ENCODE data around the gene SLIT3. TPM values are rescaled to one million over a fixed set of nuclear protein-coding genes. Genes with fewer than 3 reads are reported as not detected.

Gene SLIT3
- total RNA-seq, 1 experiment from 2014 or later: 0.92 TPM

DNA sequence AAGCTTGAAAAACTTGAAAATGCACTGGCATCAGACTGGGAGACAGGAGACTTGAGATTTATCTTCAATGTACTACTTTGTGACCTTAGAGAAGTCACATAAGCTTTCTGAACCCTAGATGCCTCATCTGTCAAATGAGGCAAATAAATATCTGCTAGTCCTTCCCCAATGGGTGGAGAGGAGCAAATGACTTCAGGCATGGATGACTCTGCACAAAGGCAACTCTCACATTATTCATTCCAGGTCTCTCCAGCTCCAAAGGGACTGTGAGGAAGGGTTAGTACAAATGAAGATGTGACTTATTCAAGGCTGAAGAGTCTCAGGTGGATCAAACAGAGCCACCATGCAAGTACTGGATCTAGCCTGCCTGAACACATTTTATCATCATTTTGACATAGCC lies 228.7 kb downstream of the SLIT3 start:
- no peak overlapping the region for H2BK5ac ChIP-seq (ENCODE audit: insufficient read length, low read length)
- H3T11ph ChIP-seq (ENCODE audit: low read length): no peak overlapping the region
- Mint-ChIP-seq H3K36me3 (ENCODE audit: insufficient read depth in 1 of 3, low read depth in 3 of 3) (peaks cover 0 to 4% (median 0%) of the 10 kb centered on the region in 3 experiments; a peak in 1 of 7 replicates), H3K27ac (no peak overlapping the region), H3K27me3 (ENCODE audit: low read depth) (peaks cover 15% of the 10 kb centered on the region), H3K9me3 (no peaks in the 10 kb centered on the region; a peak in 1 of 5 replicates), H3K4me3 (no peak overlapping the region), H3K4me1 (peaks cover 9 to 21% of the 10 kb centered on the region in 2 experiments)
- H3K79me2 ChIP-seq (ENCODE audit: insufficient read depth, low read length): no peaks in the 10 kb centered on the region
- H3K4me2 ChIP-seq (ENCODE audit: insufficient read depth, insufficient read length, low read length): no peak overlapping the region
- H4K8ac ChIP-seq (replicated peaks; ENCODE audit: insufficient read length, low read depth, low read length): no peak overlapping the region
- no peak overlapping the region for H3K14ac ChIP-seq (ENCODE audit: insufficient read depth, low read length)
- no peak overlapping the region for H3K18ac ChIP-seq (ENCODE audit: insufficient read length, low read depth, low read length)
- no peak overlapping the region for H4K5ac ChIP-seq (ENCODE audit: insufficient read length, low read depth, low read length)
- no peaks in the 10 kb centered on the region for H3K27me3 ChIP-seq (ENCODE audit: insufficient read depth, low read length)
- no peak overlapping the region for H2BK20ac ChIP-seq (ENCODE audit: low read depth, low read length, poor library complexity, severe bottlenecking)
- H4K20me1 ChIP-seq (ENCODE audit: control insufficient read depth, insufficient read depth, insufficient read length): no peaks in the 10 kb centered on the region
- H3K4ac ChIP-seq (ENCODE audit: low read depth, low read length): no peak overlapping the region
- no peak overlapping the region for H2BK12ac ChIP-seq (ENCODE audit: insufficient read length, low read depth, low read length)
- no peaks in the 10 kb centered on the region for H3K9me3 ChIP-seq (ENCODE audit: control insufficient read depth, low read depth, low read length)
- no peak overlapping the region for H2BK120ac ChIP-seq (ENCODE audit: low read depth, low read length, poor library complexity, severe bottlenecking)
- no peak overlapping the region for H2AK5ac ChIP-seq (ENCODE audit: insufficient read length, low read length)
- H3K23ac ChIP-seq (ENCODE audit: insufficient read length, low read depth, low read length): no peak overlapping the region
- H3K56ac ChIP-seq (ENCODE audit: insufficient read length, low read depth, low read length): no peak overlapping the region
- H3K9ac ChIP-seq (ENCODE audit: extremely low read depth, insufficient read length, low read length): no peak overlapping the region
- H4K91ac ChIP-seq (ENCODE audit: insufficient read length, low read depth, low read length): no peak overlapping the region
- H3K79me1 ChIP-seq (ENCODE audit: insufficient read depth, low read depth, low read length, poor library complexity, severe bottlenecking): no peaks in the 10 kb centered on the region
- no peak for DNase-seq
- no peak overlapping the region for H2BK15ac ChIP-seq (ENCODE audit: low read depth, low read length)
- H3K27ac ChIP-seq (ENCODE audit: insufficient read length, low read depth, low read length): no peak overlapping the region
- H2AFZ ChIP-seq (ENCODE audit: low read length): no peak overlapping the region
- TF ChIP-seq, protein P1, sequence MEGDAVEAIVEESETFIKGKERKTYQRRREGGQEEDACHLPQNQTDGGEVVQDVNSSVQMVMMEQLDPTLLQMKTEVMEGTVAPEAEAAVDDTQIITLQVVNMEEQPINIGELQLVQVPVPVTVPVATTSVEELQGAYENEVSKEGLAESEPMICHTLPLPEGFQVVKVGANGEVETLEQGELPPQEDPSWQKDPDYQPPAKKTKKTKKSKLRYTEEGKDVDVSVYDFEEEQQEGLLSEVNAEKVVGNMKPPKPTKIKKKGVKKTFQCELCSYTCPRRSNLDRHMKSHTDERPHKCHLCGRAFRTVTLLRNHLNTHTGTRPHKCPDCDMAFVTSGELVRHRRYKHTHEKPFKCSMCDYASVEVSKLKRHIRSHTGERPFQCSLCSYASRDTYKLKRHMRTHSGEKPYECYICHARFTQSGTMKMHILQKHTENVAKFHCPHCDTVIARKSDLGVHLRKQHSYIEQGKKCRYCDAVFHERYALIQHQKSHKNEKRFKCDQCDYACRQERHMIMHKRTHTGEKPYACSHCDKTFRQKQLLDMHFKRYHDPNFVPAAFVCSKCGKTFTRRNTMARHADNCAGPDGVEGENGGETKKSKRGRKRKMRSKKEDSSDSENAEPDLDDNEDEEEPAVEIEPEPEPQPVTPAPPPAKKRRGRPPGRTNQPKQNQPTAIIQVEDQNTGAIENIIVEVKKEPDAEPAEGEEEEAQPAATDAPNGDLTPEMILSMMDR (conservative IDR thresholded peaks at IDR 0.05): no peak
- no peaks in the 10 kb centered on the region for H3K23me2 ChIP-seq (ENCODE audit: insufficient read length, low read depth, low read length, poor library complexity, severe bottlenecking)
- H3K4me1 ChIP-seq (ENCODE audit: insufficient read depth, low read length): no peaks in the 10 kb centered on the region
